ENCODE results near the gene FAM20A.

- TF ChIP-seq ATF3 (IDR thresholded peaks at IDR 0.05): no peak
- TF ChIP-seq ATF3 (CRISPR knock-in tag; conservative IDR thresholded peaks at IDR 0.05): no peak
- TF ChIP-seq MTA3 (IDR thresholded peaks at IDR 0.05; ENCODE audit: borderline replicate concordance): no peak
- TF ChIP-seq CTCF (IDR thresholded peaks at IDR 0.05 in 2 of 3, conservative IDR thresholded peaks at IDR 0.05 in 1 of 3; ENCODE audit: insufficient read depth in 2 of 3, low read depth in 1 of 3, low read length in 3 of 3): no peak
- no peak for TF ChIP-seq ZZZ3 (IDR thresholded peaks at IDR 0.05)
- no peak for TF ChIP-seq HDAC2 (IDR thresholded peaks at IDR 0.05)
- TF ChIP-seq, protein P1, sequence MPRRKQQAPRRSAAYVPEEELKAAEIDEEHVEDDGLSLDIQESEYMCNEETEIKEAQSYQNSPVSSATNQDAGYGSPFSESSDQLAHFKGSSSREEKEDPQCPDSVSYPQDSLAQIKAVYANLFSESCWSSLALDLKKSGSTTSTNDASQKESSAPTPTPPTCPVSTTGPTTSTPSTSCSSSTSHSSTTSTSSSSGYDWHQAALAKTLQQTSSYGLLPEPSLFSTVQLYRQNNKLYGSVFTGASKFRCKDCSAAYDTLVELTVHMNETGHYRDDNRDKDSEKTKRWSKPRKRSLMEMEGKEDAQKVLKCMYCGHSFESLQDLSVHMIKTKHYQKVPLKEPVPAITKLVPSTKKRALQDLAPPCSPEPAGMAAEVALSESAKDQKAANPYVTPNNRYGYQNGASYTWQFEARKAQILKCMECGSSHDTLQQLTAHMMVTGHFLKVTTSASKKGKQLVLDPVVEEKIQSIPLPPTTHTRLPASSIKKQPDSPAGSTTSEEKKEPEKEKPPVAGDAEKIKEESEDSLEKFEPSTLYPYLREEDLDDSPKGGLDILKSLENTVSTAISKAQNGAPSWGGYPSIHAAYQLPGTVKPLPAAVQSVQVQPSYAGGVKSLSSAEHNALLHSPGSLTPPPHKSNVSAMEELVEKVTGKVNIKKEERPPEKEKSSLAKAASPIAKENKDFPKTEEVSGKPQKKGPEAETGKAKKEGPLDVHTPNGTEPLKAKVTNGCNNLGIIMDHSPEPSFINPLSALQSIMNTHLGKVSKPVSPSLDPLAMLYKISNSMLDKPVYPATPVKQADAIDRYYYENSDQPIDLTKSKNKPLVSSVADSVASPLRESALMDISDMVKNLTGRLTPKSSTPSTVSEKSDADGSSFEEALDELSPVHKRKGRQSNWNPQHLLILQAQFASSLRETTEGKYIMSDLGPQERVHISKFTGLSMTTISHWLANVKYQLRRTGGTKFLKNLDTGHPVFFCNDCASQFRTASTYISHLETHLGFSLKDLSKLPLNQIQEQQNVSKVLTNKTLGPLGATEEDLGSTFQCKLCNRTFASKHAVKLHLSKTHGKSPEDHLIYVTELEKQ (CRISPR knock-in tag; IDR thresholded peaks at IDR 0.05): no peak
- no peak for TF ChIP-seq HNRNPH1 (optimal IDR thresholded peaks at IDR 0.05; ENCODE audit: low read depth, low read length)
These were observed at the start of gene FAM20A for GRCh38 chr17:68600931-68601564.

Data from K562 (cell line).